HuH-7.5 (cell line): Measurements from ENCODE around the gene MREG.
"Not testable (repeated sequence)": the region's sequence is repeated elsewhere in the genome, so short reads cannot be mapped to it uniquely, and the experiment has no call there.

Experiments
- DNase-seq: peaks from one replicate; pipeline ENCODE4 v3.0.0; 2011; ENCODE audit warnings: low spot score

Gene MREG

DNA sequence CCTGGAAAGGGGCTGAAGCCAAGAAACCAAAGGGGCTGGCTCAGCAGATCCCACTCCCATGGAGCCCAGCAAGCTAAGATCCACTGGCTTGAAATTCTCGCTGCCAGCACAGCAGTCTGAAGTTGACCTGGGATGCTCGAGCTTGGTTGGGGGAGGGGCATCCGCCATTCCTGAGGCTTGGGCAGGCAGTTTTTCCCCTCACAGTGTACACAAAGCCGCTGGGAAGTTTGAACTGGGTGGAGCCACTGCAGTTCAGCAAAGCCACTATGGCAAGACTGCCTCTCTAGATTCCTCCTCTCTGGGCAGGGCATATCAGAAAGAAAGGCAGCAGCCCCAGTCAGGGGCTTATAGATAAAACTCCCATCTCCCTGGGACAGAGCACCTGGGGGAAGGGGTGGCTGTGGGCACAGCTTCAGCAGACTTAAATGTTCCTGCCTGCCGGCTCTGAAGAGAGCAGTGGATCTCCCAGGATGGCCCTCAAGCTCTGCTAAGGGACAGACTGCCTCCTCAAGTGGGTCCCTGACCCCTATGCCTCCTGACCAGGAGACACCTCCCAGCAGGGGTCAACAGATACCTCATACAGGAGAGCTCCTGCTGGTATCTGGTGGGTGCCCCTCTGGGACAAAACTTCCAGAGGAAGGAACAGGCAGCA, 24.7 kb downstream of the MREG start:
- DNase-seq = not testable (repeated sequence)

DNA sequence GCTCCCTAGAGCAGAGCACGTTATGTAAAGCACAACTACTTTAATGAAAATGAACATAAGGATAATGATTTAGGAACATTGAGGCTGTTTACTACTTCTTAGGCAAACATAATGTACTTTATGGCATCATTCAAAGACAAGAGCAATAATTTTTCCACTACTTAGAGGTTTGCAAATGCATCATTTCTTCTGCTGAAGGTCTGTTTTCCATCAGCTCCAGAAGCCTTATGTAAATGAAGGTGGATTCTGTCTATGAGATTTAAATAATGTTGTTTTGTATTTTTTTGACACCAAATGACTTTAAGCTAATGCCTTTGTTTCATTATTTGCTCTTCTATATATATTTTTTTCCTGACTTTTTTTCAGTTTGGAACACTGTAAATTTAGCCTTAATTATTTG, 28.1 kb downstream of the MREG start:
- DNase-seq = no peak

DNA sequence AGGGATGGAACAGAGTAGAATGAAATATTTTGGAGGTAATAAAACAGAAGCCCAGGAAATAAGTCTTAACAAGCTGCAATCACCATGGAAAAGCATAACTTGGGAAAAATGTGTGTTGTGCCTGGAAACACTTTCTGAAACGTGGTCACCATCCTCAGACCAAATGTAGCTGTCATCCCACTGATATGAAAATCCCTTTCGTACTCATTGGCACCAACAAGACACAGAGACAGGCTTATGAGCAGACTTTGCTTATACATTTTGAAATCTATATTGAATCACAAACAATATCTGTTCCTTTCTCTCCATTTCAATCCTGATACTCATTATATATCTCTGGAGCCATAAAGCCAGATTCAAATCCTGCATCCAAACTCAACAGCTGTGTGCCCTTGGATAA, 28.7 kb downstream of the MREG start:
- no peak for DNase-seq

DNA sequence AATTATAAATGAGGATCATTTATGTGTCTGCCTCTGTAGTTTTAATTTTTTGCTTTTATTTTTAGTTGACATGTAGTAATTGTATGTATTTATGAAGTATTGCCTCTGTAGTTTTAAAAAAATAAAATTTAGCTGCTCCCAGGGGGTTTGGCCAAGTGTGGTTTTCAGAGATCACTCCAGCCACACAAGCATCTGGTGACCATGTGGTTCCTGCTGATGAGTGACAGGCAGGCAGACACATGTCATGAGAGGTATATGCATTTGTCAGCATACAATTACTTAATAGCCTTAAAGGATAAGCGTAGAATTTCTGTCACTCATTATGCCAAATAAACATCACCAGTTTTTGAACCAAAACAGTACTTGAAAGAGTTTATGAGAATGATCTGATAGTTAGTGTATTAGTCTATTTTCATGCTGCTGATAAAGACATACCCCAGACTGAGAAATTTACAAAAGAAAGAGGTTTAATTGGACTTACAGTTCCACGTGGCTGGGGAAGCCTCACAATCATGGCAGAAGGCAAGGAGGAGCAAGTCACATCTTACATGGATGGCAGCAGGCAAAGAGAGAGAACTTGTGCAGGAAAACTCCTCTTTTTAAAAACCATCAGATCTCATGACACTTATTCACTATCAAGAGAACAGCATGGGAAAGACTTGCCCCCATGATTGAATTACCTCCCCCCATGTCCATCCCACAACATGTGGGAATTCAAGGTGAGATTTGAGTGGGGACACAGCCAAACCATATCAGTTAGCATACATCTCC, 29.6 kb downstream of the MREG start:
- no peak for DNase-seq

DNA sequence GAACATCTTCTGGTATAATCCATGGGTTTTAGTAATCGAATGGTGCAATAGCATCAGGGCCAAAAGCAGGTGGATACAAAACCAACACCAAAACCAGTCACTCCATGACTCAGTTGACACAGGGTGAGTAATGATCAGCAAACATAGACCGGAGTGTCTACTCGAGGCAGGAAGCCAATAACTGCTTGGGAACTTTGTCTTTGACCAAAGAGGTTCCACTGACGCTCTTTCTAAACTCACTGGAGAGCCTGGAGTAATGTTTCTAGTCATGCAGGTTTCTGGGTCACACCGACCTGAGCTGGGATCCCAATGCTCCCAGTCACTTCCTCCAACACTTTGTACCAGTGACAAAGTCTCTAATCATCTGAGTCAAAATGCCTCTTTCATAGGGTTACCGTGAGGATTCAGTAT, 30.9 kb downstream of the MREG start:
- DNase-seq = no peak

DNA sequence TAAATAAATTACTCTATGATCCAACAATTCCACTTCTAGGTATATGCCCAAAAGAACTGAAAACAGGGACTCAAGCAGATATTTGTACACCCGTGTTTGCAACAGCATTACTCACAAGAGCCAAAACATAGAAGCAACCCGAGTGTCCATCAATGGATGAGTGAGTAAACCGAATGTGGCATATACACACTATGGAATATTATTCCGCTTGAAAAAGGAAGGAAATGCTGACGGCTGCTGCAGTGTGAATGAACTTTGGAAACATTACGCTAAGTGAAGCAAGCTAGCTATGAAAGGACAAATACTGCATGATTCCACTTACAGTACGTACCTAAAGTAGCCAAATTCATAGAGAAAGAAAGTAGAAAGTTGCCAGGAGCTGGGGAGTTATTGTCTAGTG, 32.2 kb downstream of the MREG start:
- DNase-seq = no peak

DNA sequence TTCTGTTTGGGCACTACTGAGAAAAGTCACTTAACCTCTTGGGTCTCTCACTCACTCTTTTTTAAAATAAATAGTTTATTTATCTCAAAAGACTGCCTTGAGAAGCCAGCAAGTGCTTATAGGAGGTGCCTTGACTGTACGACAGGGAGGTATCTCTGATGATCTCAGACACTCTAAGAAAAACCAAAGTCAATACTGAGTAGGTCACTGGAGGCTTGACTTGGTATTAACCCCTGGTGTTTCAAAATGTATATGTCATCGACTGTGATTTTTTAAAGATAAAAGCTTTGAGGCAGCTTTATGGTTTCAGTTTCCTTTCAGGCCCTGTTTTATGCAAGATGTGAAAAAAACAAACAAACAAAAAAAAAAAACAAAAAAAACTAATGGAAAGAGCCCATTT, 33.7 kb downstream of the MREG start:
- DNase-seq = no peak

DNA sequence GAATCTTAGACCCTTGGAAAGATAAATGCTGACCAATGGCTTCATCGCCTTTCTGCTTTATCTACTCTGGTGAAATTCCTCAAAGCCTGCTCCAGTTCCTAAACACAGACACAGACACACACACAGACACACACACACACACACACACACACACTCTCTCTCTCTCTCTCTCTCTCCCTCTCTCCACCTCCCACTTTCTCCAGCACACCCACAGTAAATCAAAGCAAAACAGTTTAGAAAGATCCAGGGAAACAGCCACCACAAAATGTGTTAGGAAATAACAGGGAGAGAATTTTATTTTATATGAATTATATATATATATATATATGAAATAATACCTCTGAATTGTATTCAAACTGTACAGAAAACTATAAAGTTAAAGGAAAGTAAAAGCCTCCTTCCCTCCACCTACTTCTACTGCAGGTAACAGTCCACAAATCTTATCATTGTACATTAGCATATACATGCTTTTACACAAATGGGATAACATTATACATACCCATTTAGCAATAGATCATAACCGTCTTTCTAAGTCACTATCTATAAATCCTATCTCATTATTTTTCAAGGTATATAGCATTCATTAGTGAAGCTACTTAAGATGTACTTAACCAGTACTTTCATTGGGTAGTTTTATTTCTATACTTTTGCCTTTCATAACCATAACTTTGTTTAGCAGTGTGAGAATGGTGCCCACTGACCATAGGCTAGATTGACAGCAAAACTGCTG, 38.5 kb downstream of the MREG start:
- no peak for DNase-seq

DNA sequence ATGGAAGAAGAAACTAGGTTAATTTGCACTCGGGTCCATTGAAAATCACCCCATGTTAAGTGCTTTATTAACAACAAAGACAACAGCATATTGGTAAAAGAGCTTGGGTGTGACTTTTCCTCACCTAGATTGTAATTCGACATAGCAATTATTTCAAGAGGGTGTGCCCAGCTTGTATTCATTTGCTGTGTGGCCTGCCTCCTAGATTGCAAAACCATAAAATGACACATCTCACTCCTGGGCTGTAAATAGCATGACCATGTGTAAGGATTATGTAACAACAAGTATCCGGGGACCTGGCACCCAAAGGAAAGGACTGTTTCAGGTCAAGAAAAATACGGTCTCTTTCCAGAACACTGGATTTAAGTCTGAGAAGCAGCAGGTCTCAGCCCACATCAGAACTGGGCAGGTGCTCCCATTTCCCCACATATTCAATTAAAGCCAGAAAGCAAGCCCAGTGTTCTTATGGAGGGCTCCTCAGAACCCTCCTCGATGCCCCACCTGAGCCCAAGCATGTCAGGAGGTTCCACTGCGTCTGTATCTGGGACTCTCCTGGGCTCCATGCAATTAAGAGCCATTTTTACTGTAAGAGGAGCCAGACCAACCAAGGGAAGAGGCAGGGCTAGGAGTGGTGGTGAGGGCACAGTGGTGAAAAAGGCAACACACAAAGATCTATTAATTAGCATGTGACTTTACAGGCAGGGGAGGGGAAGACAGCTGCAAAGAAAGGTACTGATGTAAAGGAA, 39.2 kb downstream of the MREG start:
- DNase-seq = no peak

DNA sequence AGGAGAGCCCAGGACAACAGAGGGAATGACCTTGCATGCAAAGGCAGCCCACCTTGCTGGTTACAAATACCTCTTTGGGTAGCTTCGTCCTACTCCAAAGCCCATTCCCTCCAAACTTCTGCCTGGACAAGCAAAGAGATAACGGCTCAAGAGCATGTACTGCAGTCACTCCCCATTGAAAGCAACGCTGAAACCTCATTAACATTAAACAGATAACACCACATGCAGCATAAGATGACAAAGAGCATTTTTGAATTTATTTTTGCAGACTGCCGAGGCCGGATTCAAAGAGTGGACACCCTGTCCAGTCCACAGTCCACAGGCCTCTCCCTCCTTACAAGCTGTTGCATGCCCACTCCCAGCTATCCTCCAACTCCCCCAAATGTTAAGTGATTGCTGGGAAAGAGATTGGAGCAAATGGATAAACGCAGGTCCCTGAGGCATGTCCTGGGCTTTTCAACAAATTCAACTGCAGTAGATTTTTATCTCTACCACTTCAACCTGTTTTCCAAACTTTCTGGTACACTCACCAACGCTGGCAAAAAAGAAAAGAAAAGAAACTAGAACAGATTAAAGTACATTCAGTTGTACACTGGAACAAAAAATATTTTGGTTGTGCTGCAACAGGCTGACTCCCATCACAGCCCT, 40.1 kb downstream of the MREG start:
- DNase-seq = no peak

DNA sequence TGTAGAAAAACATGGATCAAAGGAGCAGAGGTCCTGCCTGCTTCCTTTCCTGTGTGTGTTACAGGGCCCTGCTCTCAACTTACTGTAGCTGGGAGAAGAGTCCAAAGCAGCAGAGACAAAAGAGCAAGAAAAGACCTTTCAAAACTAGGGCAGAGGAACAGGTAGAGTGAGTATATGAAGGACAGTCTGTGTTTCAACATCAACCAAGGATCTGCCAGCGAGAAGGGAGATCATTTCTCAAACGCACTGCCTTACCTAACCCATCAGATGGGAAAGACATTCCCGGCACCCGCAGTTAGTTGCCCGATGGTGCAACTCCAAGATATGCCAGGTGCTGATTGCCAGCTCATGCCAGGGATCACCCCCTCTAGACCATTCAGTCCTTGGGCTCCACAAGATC, 41.7 kb downstream of the MREG start:
- no peak for DNase-seq

DNA sequence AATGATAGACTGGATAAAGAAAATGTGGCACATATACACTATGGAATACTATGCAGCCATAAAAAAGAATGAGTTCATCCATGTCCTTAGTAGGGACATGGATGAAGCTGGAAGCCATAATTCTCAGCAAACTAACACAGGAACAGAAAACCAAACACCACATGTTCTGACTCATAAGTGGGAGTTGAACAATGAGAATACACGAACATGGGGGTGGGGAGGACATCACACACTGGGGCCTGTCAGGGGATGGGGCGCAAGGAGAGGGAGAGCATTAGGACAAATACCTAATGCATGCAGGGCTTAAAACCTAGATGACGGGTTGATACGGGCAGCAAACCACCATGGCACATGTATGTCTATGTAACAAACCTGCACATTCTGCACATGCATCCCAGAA, 42.5 kb downstream of the MREG start:
- not testable (repeated sequence) for DNase-seq

DNA sequence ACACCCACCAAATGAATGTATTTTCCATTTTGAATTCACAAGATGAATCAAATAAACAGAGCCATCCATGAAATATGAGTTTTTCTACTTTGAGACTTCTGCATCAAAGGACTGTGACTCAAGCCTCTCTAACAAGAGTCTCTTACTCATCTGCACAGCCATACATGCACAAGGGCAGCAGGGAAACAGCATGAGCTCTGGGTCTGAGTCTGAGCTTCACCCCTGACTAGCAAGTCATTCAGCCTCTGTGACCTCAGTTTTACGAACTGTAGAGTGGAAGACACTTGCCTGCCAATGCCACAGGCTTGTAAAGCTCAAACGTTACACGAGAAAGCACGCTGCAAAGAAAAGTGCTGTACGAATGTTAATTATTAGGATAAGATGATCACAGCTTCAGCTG, 42.9 kb downstream of the MREG start:
- no peak for DNase-seq

DNA sequence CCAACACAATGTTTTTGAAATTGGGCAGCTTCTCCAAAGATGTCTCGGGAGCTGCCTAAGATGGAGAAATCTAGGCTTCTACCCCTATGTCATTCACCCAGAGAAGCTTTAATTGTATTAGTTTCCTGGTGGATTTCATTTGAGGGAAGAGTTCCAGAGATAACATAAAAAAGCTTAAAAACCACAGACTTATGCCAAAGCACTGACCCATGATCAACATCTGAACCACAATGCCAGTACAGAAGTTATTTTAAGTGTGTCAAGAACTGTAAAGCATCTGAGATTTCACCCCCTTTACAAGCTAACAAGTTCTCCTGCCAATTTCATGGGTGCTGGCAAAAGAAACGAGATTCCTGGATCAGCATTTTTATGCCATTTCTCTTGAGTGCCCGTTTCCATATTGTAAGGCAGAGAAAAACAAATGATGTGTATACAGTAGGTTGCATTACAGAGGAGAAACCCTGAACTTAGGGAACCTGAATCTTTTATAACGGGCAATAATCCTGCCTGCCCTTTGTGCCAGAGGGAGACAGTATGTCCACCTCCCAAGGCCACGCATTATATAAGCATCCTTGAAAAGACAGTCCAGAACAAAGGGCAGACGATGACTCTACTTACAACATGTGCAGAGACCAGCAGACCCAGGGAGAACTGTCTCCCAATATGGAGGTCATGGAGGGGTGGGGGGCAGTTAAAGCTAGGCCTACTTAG, 44.1 kb downstream of the MREG start:
- DNase-seq = no peak

DNA sequence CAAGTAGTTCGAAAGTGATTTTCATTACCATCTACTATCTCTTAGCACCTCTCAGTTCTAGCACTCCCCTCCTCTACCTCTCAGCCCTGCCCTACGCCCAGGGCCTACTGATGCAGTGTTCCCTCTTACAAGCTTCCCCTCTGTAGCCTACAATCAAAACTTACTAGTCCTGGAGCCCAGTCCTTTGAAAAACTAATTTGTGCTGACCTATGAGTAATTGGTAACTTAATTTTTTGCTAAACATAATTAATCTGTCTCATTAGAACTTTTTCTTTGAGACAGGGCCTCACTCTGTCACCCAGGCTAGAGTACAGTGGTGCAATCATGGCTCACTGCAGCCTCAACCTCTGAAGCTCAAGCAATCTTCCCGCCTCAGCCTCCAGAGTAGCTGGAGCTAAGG, 44.9 kb downstream of the MREG start:
- DNase-seq = no peak

DNA sequence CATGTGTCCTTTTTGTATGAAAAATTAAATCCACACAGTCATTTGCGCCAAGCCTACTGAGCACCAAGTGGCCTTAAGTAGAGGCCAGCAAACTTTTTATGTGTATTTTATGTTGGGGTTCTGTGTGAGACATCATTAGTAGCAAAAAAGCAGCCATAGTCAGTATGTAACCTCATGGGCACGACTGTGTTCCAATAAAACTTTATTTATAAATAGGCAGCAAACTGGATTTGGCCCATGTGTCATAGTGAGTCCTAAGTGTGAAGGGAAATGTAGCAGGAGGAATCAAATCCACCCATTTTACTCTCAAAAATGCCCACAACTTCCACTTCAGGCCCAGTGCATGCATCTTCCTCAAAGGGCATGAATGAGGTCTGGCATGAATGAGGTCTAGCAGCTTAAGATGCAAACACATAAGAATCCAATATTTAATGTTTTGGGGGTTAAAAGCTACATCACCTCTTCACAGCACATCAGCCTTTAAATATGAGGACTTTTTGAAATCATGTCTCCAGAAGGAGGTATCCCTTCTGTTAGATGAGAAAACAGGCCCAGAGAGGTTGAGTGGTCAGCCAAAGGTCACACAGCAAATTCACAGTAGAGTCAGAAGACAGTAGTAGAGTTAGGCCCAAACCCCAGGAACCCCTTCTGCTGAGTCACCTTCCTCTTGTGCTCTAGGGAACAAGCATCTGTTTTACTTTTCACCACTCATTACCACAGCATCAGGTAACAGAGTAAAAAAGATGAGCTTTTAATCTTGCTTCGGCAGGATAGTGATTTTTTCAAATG, 45.6 kb downstream of the MREG start:
- no peak for DNase-seq

DNA sequence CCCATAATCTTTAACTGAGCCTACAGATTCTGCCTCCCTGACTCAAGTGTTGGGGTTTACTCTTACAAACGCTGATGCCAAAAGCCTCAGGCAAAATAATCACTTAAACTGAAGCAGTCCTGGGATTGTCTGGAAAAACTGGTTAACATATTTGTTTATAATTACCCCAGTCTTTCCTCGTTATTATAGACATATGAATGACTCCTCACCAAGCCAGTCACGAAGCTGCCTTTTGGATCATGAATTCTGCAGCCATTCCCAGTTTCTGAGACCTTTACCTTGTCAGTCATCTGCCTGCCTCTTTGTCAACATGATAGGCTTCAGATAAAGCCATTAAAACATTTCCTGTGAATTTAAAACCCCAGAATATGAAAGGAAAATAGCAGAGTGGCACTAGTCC, 46.4 kb downstream of the MREG start:
- no peak for DNase-seq

DNA sequence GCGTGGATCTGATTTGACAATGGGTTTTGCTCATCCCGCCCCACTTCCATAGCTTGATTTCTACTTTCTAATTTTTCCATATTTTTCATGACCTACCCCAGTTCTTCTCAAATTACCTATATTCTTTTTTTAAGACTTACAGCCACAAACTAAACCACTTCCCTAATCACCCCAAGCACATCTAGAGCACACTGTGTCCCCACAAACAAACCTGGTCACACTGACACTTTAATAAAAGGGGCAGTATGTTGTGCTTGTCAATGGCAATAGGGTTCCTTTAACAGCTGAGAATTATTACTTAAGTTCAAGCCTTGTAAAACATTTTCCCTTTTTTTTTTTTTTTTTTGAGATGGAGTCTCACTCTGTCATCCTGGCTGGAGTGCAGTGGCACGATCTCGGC, 47.1 kb downstream of the MREG start:
- DNase-seq = no peak

DNA sequence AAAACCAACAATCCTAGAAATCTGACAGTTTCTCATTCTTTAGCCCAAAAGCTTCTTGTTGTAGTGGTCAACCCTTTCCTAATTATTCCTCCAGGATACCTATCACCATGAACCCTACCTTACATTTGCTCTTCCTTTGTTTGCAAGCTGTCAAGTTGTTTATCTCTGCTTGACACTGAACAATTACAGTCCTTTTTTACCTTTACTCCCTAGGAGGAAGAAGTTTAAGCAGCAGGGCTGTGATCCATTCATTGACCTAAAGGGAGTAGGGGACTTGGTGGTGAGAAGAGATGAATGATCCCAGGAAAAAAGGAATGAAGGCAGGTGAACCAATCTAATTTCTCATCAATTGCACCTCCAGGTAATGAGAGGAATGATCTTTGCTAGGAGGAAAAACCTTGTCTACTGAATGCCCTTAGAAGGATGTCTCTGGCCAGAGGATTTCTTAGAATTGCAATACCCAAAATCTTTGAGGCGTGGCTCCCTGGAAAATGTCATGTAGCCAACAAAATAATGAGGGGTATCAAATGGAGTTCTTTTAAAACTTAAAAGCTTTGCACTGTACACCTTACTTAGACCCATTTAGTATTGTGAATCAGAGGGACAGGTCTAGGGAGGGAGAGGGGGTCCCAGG, 47.7 kb downstream of the MREG start:
- no peak for DNase-seq

DNA sequence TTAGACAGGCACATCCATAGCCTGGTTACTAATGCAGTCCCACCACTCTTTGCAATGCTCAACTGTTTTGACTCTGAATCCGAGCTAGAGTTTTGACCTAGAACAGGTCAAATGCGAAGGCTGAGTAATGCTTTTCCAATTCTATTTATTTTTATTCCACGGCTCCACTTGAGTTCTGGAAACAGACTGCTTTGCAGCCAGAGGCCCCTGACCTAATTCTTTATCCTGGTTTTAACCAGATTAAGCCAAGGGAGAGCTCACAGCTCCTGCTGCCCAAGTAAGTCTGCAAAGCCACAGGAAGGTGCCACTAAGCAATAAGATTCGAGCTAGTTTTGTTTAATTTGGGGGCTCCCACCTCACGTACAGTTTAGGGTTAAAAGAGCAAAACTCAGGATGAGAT, 51.4 kb downstream of the MREG start:
- no peak for DNase-seq
